HepG2 (cell line): ENCODE measurements around the gene GCNT4. TPM values are rescaled to one million over a fixed set of nuclear protein-coding genes. Genes with fewer than 3 reads are reported as not detected.

Experiments used
- BCL3 ChIP-seq: sonication (generic); formaldehyde crosslinking; IDR thresholded peaks from 2 replicates; pipeline ENCODE4 v1.5.1; 2020; ENCODE audit warnings: mild to moderate bottlenecking, missing genetic modification reagents, moderate library complexity
- ETS1 ChIP-seq: sonication (generic); formaldehyde crosslinking; IDR thresholded peaks from 2 replicates; pipeline ENCODE4 v1.4.0; 2020; ENCODE audit warnings: missing genetic modification reagents
- HMGXB3 ChIP-seq: sonication (generic); formaldehyde crosslinking; IDR thresholded peaks from 2 replicates; pipeline ENCODE4 v1.4.0; 2020; ENCODE audit warnings: missing genetic modification reagents, borderline replicate concordance
- ISX ChIP-seq: sonication (generic); formaldehyde crosslinking; conservative IDR thresholded peaks from 2 replicates; pipeline ENCODE4 v1.5.0; 2020; ENCODE audit warnings: missing genetic modification reagents
- JUN ChIP-seq: sonication (generic); formaldehyde crosslinking; IDR thresholded peaks from 2 replicates; pipeline ENCODE4 v1.4.0; 2020; ENCODE audit warnings: mild to moderate bottlenecking, missing genetic modification reagents
- KLF6 ChIP-seq: IDR thresholded peaks from 2 replicates; pipeline ENCODE4 v1.8.0; 2016; ENCODE audit warnings: missing biosample characterization, missing genetic modification reagents
- NFKB2 ChIP-seq: sonication (generic); formaldehyde crosslinking; IDR thresholded peaks from 2 replicates; pipeline ENCODE4 v1.4.0; 2020; ENCODE audit warnings: missing genetic modification reagents, borderline replicate concordance
- TBX2 ChIP-seq: sonication (generic); formaldehyde crosslinking; IDR thresholded peaks from 2 replicates; pipeline ENCODE4 v1.5.0; 2020; ENCODE audit warnings: missing genetic modification reagents, mild to moderate bottlenecking, borderline replicate concordance
- TFE3 ChIP-seq: IDR thresholded peaks from 2 replicates; pipeline ENCODE4 v1.6.1; 2016
- WIZ ChIP-seq: sonication (generic); formaldehyde crosslinking; IDR thresholded peaks from 2 replicates; pipeline ENCODE4 v1.5.1; 2020; ENCODE audit warnings: mild to moderate bottlenecking, missing genetic modification reagents
- ZIK1 ChIP-seq: sonication (generic); formaldehyde crosslinking; IDR thresholded peaks from 2 replicates; pipeline ENCODE4 v1.5.0; 2020; ENCODE audit warnings: mild to moderate bottlenecking, low read depth, missing genetic modification reagents, borderline replicate concordance
- ZMYM2 ChIP-seq: sonication (generic); formaldehyde crosslinking; IDR thresholded peaks from 2 replicates; pipeline ENCODE4 v1.8.0; 2022; ENCODE audit warnings: mild to moderate bottlenecking, missing genetic modification reagents
- ZNF331 ChIP-seq: sonication (generic); formaldehyde crosslinking; IDR thresholded peaks from 2 replicates; pipeline ENCODE4 v1.4.0; 2020; ENCODE audit warnings: missing genetic modification reagents
- ZNF672 ChIP-seq: sonication (generic); formaldehyde crosslinking; IDR thresholded peaks from 2 replicates; pipeline ENCODE4 v1.8.1; 2022; ENCODE audit warnings: missing genetic modification reagents
- ZNF879 ChIP-seq: sonication (generic); formaldehyde crosslinking; IDR thresholded peaks from 2 replicates; pipeline ENCODE4 v1.8.1; 2023; ENCODE audit warnings: missing genetic modification reagents
- polyA plus RNA-seq, 8 experiments: library from polyadenylated mRNA; depleted of rRNA in 3 of 8; stranded (reverse) in 7 of 8; unstranded in 1 of 8; fragments of >200 nt; fragmentation: Illumina TruSeq in 4 of 8; extraction: Trizol in 4 of 8; gene quantifications; 2 replicates each; pipeline versions ENCODE4 v1.2.1 to v1.2.3, GENCODE V29; 2011 to 2016; ENCODE audit warnings: low read depth in 4 of 8, missing spikeins in 1 of 8, mixed read lengths in 1 of 8; ENCODE audit not compliant: insufficient read depth in 1 of 8
- total RNA-seq, 5 experiments: library from RNA; depleted of rRNA; stranded (reverse); fragments of >200 nt; fragmentation: Illumina TruSeq; extraction: Trizol; gene quantifications; 2 replicates each; pipeline ENCODE4 v1.2.3, GENCODE V29; 2016; ENCODE audit warnings: low read depth in 1 of 5
- TF ChIP-seq, protein P1 (sequence below): sonication (generic); formaldehyde crosslinking; IDR thresholded peaks from 2 replicates; pipeline ENCODE4 v1.8.1; 2023; ENCODE audit warnings: missing genetic modification reagents, inconsistent platforms, borderline replicate concordance
- TF ChIP-seq, protein P2 (sequence below): IDR thresholded peaks from 2 replicates; pipeline ENCODE4 v1.6.1; 2012; ENCODE audit warnings: low read depth, low read length, improper control_type of control experiment

GCNT4 gene
- total and polyA plus RNA-seq, 2 of the 13 experiments (the other 11 are each of a cell fraction or from before 2014, with no cell fraction given), result 0.22 to 0.38 TPM

- TF ChIP-seq ZIK1 (CRISPR knock-in tag), result no peak
- no peak for TF ChIP-seq NFKB2 (CRISPR knock-in tag)
- TF ChIP-seq, protein P1, sequence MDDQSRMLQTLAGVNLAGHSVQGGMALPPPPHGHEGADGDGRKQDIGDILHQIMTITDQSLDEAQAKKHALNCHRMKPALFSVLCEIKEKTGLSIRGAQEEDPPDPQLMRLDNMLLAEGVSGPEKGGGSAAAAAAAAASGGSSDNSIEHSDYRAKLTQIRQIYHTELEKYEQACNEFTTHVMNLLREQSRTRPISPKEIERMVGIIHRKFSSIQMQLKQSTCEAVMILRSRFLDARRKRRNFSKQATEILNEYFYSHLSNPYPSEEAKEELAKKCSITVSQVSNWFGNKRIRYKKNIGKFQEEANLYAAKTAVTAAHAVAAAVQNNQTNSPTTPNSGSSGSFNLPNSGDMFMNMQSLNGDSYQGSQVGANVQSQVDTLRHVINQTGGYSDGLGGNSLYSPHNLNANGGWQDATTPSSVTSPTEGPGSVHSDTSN, result no peak
- TF ChIP-seq, protein P2, sequence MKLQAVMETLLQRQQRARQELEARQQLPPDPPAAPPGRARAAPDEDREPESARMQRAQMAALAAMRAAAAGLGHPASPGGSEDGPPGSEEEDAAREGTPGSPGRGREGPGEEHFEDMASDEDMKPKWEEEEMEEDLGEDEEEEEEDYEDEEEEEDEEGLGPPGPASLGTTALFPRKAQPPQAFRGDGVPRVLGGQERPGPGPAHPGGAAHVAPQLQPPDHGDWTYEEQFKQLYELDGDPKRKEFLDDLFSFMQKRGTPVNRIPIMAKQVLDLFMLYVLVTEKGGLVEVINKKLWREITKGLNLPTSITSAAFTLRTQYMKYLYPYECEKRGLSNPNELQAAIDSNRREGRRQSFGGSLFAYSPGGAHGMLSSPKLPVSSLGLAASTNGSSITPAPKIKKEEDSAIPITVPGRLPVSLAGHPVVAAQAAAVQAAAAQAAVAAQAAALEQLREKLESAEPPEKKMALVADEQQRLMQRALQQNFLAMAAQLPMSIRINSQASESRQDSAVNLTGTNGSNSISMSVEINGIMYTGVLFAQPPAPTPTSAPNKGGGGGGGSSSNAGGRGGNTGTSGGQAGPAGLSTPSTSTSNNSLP, result no peak
- TF ChIP-seq ZMYM2 (CRISPR knock-in tag), result no peak
- no peak for TF ChIP-seq JUN (CRISPR knock-in tag)
- TF ChIP-seq BCL3 (CRISPR knock-in tag), result no peak
- TF ChIP-seq ZNF331 (CRISPR knock-in tag), result no peak; the same call in 1 of the 2 replicates
- no peak for TF ChIP-seq WIZ
- TF ChIP-seq ZNF672 (CRISPR knock-in tag), result no peak
- TF ChIP-seq ETS1, result no peak
- no peak for TF ChIP-seq TFE3 (CRISPR knock-in tag)
- TF ChIP-seq ZNF879 (CRISPR knock-in tag), result no peak
- TF ChIP-seq ISX (CRISPR knock-in tag), result no peak
- TF ChIP-seq KLF6 (CRISPR knock-in tag), result no peak
- no peak for TF ChIP-seq HMGXB3 (CRISPR knock-in tag)
- TF ChIP-seq TBX2 (CRISPR knock-in tag), result no peak
Measured at GRCh38 chr5:75049456-75050351, 2.7 kb downstream of the GCNT4 start (continued).
